Fibroblast of skin of abdomen (primary cell): Measurements from ENCODE around the gene IRF4.

ENCODE experiments used
- DNase-seq: peaks from one replicate; pipeline ENCODE4 v3.0.0-alpha.2; 2013

The IRF4 gene

GRCh38 chr6:353642-354614 is 37.6 kb upstream of the IRF4 start:
- DNase-seq = no peak

GRCh38 chr6:354631-355280 is 36.8 kb upstream of the IRF4 start:
- no peak for DNase-seq

- no peak for DNase-seq
Observed at GRCh38 chr6:355373-356208, 36.0 kb upstream of the IRF4 start.

GRCh38 chr6:356828-357251 is 34.7 kb upstream of the IRF4 start:
- no peak for DNase-seq

GRCh38 chr6:357261-357790 is 34.2 kb upstream of the IRF4 start:
- DNase-seq = no peak

- no peak for DNase-seq
Observed at GRCh38 chr6:357791-358341, 33.7 kb upstream of the IRF4 start.

- DNase-seq = no peak
Observed at GRCh38 chr6:358432-358831, 33.1 kb upstream of the IRF4 start.

GRCh38 chr6:358847-359246 is 32.7 kb upstream of the IRF4 start:
- no peak for DNase-seq

- DNase-seq = no peak
Observed at GRCh38 chr6:359261-360035, 32.1 kb upstream of the IRF4 start.

GRCh38 chr6:360349-360748 is 31.2 kb upstream of the IRF4 start:
- no peak for DNase-seq

- no peak for DNase-seq
Observed at GRCh38 chr6:360764-361373, 30.7 kb upstream of the IRF4 start.

GRCh38 chr6:361411-362132 is 30.0 kb upstream of the IRF4 start:
- no peak for DNase-seq

- DNase-seq = no peak
Observed at GRCh38 chr6:362231-362923, 29.2 kb upstream of the IRF4 start.

- DNase-seq = no peak
Observed at GRCh38 chr6:362924-363249, 28.7 kb upstream of the IRF4 start.

- no peak for DNase-seq
Observed at GRCh38 chr6:363291-363690, 28.3 kb upstream of the IRF4 start.

- no peak for DNase-seq
Observed at GRCh38 chr6:363909-364308, 27.6 kb upstream of the IRF4 start.

GRCh38 chr6:364609-365540 is 26.7 kb upstream of the IRF4 start:
- no peak for DNase-seq

GRCh38 chr6:365835-366234 is 25.7 kb upstream of the IRF4 start:
- DNase-seq = no peak
